Loucy (cell line): ENCODE data around the gene RAB7B.

Source experiments
- H2AFZ ChIP-seq: fragments of 200-600 bp; sonication (generic); 2 replicates; pipeline ENCODE4 v1.6.0; 2016; ENCODE audit warnings: antibody characterized with exemption, mild to moderate bottlenecking, low read length, moderate library complexity
- H3F3A ChIP-seq: fragments of 200-600 bp; 2 replicates; pipeline ENCODE4 v1.6.0; 2016; ENCODE audit warnings: antibody characterized with exemption, low read depth, mild to moderate bottlenecking
- H3K27me3 ChIP-seq: fragments of 200-600 bp; sonication (generic); 2 replicates; pipeline ENCODE4 v1.6.1; 2014; ENCODE audit warnings: low read length, mild to moderate bottlenecking; ENCODE audit not compliant: insufficient read depth, poor library complexity, severe bottlenecking
- H3K36me3 ChIP-seq: fragments of 200-600 bp; sonication (generic); 2 replicates; pipeline ENCODE4 v1.6.1; 2016; ENCODE audit warnings: low read length; ENCODE audit not compliant: insufficient read depth
- H3K4me1 ChIP-seq: fragments of 200-600 bp; sonication (generic); 2 replicates; pipeline ENCODE4 v1.5.1; 2014; ENCODE audit warnings: low read length, mild to moderate bottlenecking; ENCODE audit not compliant: insufficient read depth, poor library complexity, severe bottlenecking
- H3K4me2 ChIP-seq: fragments of 200-600 bp; sonication (generic); 2 replicates; pipeline ENCODE4 v1.6.0; 2014; ENCODE audit warnings: antibody characterized with exemption, low read length, low read depth, mild to moderate bottlenecking; ENCODE audit not compliant: poor library complexity, severe bottlenecking
- H3K4me3 ChIP-seq: fragments of 200-600 bp; sonication (generic); 2 replicates; pipeline ENCODE4 v1.5.1; 2014; ENCODE audit warnings: low read length, mild to moderate bottlenecking, mixed read lengths; ENCODE audit not compliant: poor library complexity, severe bottlenecking
- H3K79me2 ChIP-seq: fragments of 200-600 bp; sonication (generic); 2 replicates; pipeline ENCODE4 v1.6.1; 2014; ENCODE audit warnings: low read length; ENCODE audit not compliant: insufficient read depth
- H3K9ac ChIP-seq: fragments of 200-600 bp; sonication (generic); 2 replicates; pipeline ENCODE4 v1.6.0; 2014; ENCODE audit warnings: mild to moderate bottlenecking, low read depth, low read length, moderate library complexity; ENCODE audit not compliant: poor library complexity, severe bottlenecking
- H3K9me2 ChIP-seq: fragments of 200-600 bp; sonication (generic); replicated peaks from 2 replicates; pipeline ENCODE4 v1.6.1; 2016; ENCODE audit warnings: low read depth, low read length, mixed read lengths
- H3K9me3 ChIP-seq: fragments of 200-600 bp; sonication (generic); 2 replicates; pipeline ENCODE4 v1.6.1; 2014; ENCODE audit warnings: mild to moderate bottlenecking, antibody characterized with exemption, low read length, low read depth; ENCODE audit not compliant: insufficient read depth
- H4K20me1 ChIP-seq: fragments of 200-600 bp; sonication (generic); 2 replicates; pipeline ENCODE4 v1.6.0; 2014; ENCODE audit warnings: antibody characterized with exemption, low read length, mild to moderate bottlenecking; ENCODE audit not compliant: insufficient read depth, poor library complexity, severe bottlenecking
- CTCF ChIP-seq: fragments of 200-600 bp; sonication (generic); conservative IDR thresholded peaks from 2 replicates; pipeline ENCODE4 v1.5.1; 2014; ENCODE audit warnings: mild to moderate bottlenecking, antibody characterized with exemption, low read length
- EZH2phosphoT487 ChIP-seq: fragments of 200-600 bp; IDR thresholded peaks from 2 replicates; pipeline ENCODE4 v1.6.1; 2018; ENCODE audit warnings: antibody characterized with exemption, mild to moderate bottlenecking, moderate library complexity, borderline replicate concordance

RAB7B gene

DNA sequence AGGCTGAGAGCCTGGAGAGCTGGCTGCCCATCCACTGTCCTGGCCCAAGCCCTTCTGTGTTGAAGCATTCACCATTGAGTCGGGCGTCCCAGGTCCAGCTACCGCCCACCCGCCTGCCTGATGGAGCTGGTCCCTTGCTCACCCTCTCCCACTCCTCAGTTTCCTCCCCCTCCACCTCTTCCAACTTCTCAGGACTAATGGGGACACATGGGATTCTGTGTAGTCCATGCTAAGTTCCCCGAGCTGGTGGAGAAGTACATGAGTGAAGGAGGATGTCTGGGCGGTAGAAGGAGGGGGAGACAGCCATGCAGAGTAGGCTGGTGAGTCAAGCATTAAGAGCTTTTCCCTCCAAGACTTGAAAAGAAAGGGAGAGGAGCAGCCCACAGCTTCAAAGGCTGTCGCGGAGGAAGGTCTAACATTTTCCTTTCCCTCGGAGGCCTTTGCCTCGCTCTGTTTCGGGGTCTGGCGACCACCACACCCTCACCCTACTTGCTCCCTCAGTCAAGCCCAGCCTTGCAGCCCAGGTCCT is 60.5 kb downstream of the RAB7B start:
- Histone ChIP-seq H3K9ac (no peak overlapping the region), H3K79me2 (no peaks in the 10 kb centered on the region), H4K20me1 (no peaks in the 10 kb centered on the region), H3K4me1 (peaks cover 16% of the 10 kb centered on the region), H2AFZ (no peak overlapping the region), H3K9me3 (no peaks in the 10 kb centered on the region), H3K4me3 (no peak overlapping the region), H3K36me3 (no peaks in the 10 kb centered on the region), H3K4me2 (no peak overlapping the region), H3K27me3 (no peaks in the 10 kb centered on the region), H3F3A (no peaks in the 10 kb centered on the region), H3K9me2 (no peaks in the 10 kb centered on the region)
- TF ChIP-seq CTCF (no peak), EZH2phosphoT487 (no peak)

DNA sequence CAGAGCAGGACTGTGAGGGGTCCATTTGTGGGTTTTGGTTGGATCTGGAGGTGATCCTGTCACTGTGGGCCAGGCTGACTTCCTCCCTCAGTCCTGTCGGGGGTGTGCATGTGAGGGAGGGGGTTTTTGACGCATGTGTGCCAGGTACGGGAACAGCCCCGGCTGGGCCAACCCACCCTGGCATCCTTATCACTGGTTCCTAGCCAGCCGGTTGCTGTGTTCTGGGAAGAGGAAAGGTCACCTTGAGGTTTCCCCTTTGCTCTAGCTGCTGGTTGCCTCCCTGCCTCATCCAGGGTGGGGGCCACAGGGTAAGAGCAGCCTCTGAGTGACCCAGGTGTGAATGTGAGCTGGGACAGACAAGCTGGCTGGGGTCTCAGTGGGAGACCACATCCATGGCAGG is 62.5 kb downstream of the RAB7B start:
- H3K9me3 ChIP-seq, result no peaks in the 10 kb centered on the region
- H3K9ac ChIP-seq, result no peak overlapping the region
- H4K20me1 ChIP-seq, result no peaks in the 10 kb centered on the region
- H3K4me1 ChIP-seq, result peaks cover 16% of the 10 kb centered on the region
- H3K27me3 ChIP-seq, result no peaks in the 10 kb centered on the region
- H3F3A ChIP-seq, result no peaks in the 10 kb centered on the region
- H3K79me2 ChIP-seq, result no peaks in the 10 kb centered on the region
- H3K36me3 ChIP-seq, result no peaks in the 10 kb centered on the region
- no peaks in the 10 kb centered on the region for H3K9me2 ChIP-seq
- no peak overlapping the region for H3K4me3 ChIP-seq
- TF ChIP-seq EZH2phosphoT487 (no peak), CTCF (no peak)
- H2AFZ ChIP-seq, result no peak overlapping the region
- H3K4me2 ChIP-seq, result no peak overlapping the region

GRCh38 chr1:205939690-205940330 is 63.4 kb downstream of the RAB7B start:
- TF ChIP-seq EZH2phosphoT487 (no peak), CTCF (no peak; the same call in none of the 2 replicates)
- Histone ChIP-seq H3K4me3 (no peak overlapping the region), H3K36me3 (no peaks in the 10 kb centered on the region), H3F3A (no peaks in the 10 kb centered on the region), H3K79me2 (no peaks in the 10 kb centered on the region), H3K27me3 (no peaks in the 10 kb centered on the region), H2AFZ (no peak overlapping the region), H3K9me3 (no peaks in the 10 kb centered on the region), H3K4me2 (no peak overlapping the region), H3K9ac (no peak overlapping the region), H3K4me1 (peaks cover 16% of the 10 kb centered on the region), H4K20me1 (no peaks in the 10 kb centered on the region), H3K9me2 (no peaks in the 10 kb centered on the region)
